SIG-M5 treated with dmso at 0.1 percent for 504 hours (cell line): ENCODE results near the gene TLCD3A.
"Not testable (repeated sequence)": the region's sequence is repeated elsewhere in the genome, so short reads cannot be mapped to it uniquely, and the experiment has no call there.

Experiments
- DNase-seq: peaks from one replicate; lab custom pipeline; 2025; ENCODE audit not compliant: unreplicated experiment; lab: John Stamatoyannopoulos, UW

Gene TLCD3A

DNA sequence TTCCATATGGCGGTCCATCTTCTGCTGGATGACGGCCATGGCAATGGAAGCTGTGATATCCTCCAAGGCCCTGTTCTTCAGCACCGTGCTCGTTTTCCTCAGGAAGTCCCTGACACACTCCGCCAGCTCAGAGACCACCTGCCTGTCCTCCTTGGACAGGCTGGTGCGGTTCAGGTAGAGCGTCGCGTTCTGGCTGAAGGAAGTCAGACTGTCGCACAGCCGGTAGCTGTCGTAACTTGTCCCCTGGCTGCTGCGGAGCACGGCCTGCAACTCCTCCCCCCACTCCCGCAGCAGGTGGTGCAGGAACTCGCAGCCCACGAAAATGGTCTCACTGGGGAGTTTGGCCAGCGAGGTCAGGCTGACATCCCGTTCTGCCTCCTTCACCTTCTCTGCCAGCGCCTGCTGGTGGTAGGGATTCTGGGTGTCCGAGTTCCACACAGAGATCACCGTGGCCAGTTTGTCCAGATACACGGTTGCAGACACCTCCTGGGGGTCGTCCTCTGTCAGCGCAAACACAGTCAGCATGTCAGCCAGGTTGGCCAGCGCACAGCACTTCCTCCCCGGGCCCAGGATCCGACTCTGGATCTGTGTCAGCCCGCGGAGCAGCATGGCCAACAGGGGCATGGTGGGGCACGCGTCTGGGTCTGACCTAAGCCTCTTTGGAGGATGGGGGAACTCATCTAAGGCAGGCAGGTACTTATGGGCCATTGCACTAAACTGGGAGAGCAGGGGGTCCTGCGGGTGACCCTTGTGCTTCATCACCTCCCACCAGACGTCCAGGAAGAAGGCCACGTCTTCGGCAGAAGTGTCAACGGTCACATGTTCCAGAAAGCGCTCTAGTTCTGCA, 14.6 kb downstream of the TLCD3A start:
- no peak for DNase-seq

DNA sequence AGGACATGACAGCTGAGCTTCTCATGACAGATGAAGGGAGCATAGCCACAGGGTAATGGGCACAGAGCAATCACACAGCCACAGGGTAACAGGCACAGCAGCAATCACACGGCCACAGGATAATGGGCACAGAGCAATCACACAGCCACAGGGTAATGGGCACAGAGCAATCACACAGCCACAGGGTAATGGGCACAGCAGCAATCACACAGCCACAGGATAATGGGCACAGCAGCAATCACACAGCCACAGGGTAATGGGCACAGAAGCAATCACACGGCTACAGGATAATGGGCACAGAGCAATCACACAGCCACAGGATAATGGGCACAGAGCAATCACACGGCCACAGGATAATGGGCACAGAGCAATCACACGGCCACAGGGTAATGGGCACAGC, 16.2 kb downstream of the TLCD3A start:
- DNase-seq: not testable (repeated sequence)

DNA sequence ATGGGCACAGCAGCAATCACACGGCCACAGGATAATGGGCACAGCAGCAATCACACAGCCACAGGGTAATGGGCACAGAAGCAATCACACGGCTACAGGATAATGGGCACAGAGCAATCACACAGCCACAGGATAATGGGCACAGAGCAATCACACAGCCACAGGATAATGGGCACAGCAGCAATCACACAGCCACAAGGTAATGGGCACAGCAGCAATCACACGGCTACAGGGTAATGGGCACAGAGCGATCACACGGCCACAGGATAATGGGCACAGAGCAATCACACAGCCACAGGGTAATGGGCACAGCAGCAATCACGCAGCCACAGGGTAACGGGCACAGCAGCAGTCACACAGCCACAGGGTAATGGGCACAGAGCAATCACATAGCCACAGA, 17.0 kb downstream of the TLCD3A start:
- not testable (repeated sequence) for DNase-seq

DNA sequence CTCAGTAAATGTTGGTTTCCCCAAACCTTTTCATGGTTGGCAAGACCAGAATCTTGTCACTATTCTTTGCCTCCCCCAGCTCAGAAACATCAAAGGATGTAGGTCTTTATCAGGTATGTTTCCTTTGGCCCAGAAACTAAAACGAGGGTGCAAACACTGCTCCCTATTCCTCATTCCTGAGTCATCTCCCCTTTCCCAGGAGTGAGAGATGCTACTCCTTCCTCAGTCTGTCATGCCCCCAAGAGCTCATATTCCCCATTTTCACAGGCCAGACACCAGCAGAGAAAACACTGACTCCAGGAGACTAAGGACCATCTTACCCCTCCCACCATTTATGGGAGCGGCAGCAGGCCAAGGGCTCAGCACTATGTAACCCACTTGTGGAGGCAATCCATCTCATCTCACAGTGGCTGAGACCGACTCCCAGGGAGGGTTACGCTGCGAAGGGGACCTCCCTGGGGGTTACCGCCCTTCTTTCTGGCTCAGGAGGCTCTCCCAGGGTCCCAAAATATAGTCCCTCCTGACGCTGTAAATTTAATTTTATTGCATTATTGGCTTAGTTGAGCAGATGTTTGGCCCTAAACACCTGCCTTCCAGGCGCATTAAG, 18.1 kb downstream of the TLCD3A start:
- no peak for DNase-seq

DNA sequence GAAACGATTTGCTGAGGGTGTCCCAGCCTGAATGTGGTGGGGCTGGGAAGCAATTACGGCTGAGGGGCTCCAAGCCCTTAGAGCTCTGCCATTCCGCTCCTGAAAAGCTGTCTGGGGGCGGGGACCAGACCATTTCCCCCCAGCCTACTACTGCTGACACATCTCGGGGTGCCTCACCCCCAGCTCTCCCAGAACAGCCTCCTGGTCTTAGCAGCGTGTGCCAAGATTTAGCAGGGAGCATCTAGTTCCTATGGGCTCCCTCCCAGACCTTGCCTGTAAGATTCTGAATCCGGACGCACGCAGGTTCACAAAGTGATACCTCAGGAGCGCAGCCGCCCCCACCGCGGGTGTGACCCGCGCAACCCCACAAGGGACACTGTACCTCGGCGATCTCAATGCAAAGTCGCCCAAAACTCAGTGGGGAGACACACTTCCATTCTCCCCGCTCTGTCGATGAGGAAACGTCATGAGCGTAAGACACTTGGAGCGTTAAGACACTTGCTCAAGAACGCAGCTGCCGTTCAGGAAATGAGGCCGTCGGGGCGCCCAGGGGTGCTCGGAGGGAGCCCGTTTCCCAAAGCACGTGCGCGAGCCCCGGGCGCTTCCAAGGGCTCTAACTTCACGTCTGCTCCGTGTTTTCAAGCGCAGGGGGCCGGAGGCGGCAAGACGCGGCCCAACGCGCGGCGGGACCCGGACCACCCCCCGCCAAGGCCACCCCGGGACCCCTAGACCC, 19.0 kb downstream of the TLCD3A start:
- peak; percentile 47 for DNase-seq

DNA sequence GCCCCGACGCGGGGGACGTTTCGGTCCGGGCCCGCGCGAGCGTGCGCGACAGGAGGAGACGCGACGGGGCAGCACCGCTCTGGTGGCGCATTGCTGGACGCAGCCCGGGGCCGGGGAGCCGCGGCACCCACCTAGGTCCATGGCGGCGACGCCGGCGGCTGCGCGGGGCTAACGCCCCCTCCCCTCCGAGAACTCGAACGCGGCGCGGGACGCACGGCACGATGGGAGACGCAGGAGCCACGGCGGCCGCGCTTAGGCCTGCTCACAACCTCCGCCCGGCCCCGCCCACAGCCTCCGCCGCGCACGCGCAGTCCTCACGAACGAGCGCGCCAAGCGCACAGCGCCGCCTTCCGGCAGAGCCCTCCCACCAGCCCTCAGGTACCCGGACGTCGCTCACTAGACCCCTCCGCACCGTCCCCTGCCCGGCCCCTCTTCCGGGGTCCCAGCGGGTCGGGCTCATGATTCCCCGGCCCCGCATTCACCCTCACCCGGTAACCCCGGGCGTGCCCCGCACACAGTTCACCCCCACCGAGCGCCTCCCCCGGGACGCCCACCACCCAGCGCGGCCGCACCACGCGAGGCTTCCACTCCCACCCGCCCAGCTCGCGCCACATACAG, 19.7 kb downstream of the TLCD3A start, which contains the start of gene GEMIN4:
Gene GEMIN4 (minus strand): TSS at position 263 of the 618 bp plus-strand sequence. CDS start 122 bp downstream, at position 141.
- peak; percentile 67 for DNase-seq

DNA sequence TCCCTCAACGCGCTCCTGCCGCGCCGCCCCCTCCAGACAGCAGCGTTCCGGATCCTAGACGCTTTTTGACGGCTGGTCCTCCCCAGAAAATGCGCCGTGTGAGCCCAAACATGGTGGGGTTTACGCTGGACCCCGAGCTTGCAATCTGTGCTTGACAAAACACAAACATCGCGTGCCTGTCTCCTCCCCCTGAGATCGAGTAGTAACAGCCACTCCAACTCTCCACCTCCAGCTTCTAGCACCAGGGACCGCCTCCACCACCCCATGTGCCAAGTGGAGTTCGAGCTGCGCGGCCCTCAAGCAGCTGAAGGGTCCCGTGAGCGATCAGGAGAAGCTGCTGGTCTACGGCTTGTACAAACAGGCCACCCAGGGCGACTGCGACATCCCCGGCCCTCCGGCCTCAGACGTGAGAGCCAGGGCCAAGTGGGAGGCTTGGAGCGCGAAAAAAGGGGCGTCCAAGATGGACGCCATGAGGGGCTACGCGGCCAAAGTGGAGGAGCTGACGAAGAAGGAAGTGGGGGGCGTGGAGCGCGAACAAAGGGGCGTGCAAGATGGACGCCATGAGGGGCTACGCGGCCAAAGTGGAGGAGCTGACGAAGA, 20.3 kb downstream of the TLCD3A start:
- no peak for DNase-seq

DNA sequence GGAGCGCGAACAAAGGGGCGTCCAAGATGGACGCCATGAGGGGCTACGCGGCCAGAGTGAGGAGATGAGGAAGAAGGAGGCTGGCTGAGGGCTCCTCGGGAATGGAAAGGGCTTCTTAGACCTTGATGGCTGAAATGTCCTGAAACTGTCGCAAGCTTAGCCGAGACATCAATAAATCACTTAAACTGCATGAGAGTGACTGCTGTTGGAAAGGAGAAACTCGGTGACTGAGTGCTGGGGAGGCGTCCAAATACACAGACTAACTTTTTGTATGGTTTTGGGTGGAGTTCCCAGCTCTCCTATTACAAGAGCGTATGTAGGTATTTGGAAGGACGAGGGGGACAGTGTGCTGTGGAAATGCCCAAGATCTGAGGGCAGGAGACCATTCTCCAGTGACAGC, 21.0 kb downstream of the TLCD3A start:
- no peak for DNase-seq

DNA sequence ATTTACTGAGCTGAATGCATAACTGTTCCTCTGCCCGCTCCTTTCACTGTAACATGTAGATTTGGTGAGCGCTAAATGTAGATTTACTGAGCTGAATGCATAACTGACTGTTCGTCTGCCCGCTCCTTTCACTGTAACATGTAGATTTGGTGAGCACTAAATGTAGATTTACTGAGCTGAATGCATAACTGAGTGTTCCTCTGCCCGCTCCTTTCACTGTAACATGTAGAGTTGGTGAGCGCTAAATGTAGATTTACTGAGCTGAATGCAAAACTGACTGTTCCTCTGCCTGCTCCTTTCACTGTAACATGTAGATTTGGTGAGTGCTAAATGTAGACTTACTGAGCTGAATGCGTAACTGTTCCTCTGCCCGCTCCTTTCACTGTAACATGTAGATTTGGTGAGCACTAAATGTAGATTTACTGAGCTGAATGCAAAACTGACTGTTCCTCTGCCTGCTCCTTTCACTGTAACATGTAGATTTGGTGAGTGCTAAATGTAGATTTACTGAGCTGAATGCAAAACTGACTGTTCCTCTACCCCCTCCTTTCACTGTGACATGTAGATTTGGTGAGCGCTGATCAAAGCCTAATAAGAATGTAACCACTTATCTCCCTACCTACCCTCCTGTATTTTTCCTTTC, 23.0 kb downstream of the TLCD3A start:
- DNase-seq: not testable (repeated sequence)

DNA sequence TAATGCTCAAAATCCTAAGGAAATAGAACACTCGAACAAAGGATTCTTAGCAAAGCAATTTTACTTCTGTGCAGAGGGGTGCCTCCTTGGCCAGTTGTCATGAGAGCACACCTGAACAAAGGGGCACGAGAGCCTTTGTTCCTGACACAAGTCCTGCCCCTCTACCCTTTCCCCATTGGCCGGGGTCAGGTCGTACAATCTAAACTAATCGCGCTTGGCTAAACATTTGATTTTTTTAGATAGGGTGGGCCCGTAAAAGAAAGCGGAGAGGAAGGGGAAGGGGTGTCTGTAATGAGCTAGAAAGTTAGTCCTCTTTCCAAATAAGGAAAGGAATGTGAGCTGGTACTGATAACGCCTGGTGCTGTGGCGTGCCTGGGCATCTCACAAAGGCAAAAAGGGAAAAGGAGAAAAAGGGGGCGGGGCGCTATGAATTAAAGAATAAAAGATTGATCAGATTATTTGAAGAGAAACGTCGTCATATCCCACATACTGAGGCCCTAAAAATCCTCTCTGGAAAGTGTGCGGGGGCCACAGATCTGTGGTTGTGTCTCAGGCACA, 23.7 kb downstream of the TLCD3A start:
- not testable (repeated sequence) for DNase-seq

DNA sequence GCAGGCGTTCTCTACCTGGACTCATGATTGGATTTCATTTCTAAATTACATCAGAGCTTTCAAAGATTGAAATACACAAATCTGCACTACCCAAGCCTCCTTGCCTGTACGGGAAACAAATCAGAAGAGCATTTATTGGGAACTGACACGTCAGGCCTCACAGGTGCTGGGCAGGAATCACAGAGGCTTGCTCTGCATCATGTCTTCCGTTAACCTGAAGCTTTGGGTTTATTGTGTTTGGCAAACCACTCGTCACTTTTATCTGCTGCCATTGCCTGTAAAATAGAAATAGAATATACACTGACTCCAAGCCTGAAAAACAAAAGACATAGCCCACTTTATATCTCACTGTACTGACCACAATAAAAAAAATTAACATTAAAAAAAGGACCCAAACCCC, 27.6 kb downstream of the TLCD3A start:
- no peak for DNase-seq

DNA sequence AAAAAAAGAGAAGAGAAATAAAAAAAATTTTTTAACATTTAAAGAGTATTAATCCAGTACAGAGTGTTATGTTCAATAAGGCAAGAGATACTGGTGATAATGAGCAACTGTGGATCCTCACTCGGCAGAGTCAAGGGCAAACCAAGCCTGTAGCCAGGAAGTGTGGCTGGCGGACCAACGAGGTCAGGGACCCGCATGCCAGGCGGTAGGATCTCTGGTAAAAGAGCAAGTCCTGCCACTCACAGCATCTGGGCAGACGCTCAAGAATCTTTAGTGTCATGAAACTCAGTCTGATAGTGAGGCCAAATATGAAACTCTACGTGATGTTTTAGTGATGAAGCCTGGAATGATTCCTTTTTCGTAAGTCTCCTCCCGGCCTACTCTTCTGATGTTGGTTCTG, 28.0 kb downstream of the TLCD3A start:
- DNase-seq: no peak

DNA sequence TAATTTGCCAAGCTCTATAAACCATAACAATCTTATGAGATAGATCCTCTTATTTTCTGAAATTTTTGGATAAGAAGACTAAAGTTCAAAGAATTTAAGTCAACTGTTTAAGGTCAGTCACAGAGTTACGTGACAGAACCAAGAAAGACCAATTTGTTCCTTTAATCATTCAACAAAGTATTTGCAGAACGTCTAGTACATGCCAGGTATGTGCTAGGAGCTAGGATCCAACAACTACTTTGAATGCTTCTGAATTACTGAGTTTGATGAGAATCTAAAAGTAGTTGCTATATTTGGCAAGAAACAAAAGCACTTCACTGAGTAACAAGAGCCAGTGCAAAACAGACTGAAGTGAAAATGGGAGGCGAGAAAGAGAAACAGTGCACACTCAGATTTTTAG, 34.7 kb downstream of the TLCD3A start:
- DNase-seq: no peak

DNA sequence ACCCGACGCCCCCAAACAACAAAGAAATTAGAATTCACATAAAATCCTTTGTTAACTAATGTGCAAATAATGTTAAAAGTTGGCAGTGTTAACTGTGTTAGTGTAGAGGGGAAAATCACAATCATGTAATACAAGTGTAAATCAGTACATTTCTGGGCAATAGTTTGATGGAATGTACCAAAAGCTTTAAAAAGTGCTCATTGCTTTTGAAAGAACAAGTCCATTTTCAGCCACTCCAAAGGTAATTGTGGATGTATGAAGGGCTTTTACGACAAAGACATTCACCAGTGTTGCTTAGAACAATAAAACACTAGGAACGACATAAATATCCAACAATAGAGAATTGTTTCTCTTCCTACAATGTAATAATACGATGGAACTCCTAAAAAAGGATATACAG, 40.6 kb downstream of the TLCD3A start:
- DNase-seq: no peak

DNA sequence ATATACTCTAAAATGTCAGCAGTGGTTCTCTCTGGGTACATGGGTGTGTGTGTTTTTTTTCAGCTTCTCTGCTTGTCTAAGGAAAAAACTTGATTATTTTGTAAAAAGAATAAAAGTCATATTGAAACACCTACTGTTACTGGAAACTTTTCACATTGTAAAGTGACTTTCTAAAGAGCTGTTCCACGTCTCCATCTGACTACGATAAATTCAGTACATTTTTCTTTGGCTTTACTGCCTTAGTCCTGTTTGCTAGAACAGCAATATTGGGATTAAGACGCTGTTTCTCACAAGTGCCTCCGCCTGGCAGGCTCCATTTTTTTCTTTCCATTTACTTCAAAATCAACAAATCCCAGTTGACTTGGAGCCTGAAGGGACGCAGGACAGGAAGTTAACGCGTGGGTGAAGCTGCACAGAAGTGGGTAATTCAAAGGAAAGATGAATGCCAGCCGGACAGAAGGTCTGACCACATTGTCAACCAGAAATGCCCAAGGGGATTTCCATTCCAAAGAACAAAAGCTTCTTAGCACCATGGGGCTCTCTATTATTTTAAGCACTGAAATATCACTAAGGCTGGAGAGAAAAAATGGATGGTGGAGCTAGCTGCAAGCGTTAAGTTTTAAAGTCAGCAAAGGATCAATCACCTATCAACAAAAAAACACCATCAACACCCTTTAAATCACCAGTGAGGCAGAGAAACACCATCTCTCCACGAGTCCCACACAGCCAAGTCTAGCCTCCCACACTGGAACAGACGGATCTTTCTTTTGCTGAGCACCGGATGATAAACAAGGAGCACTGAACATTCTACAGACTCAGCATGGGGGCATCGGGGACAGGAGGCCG, 41.3 kb downstream of the TLCD3A start:
- no peak for DNase-seq

DNA sequence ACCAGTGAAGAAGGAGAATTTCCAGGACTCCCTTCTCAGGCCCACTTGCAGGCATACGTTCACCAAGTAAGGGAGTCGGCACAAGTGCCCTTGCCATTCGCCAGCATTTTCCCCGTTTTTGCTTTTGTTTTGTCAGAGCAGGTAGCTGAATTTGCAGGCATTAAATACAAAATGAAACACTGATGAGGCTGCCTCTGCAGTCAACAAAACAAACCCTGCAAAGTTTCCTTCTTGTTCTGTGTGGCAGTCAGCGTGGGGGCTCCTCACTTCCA, 41.9 kb downstream of the TLCD3A start:
- DNase-seq: no peak

DNA sequence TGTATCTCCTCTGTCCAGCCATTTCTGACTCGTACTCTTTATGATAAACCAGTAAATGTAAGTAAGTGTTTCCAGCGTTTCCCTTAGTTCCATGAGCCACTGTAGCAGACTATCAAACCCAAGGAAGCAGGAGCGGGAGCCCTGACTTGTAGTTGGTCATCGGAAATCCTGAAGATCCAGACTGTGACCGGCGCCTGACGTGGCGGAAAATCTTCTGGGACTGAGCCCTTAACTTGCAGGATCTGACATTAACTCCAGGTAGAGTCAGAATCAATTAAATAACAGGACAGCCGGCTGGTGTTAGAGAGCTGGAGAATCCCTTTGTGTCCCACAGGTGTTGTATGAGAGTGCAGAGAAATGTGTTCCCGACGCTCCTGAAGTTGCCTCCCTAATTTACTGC, 45.7 kb downstream of the TLCD3A start:
- no peak for DNase-seq

DNA sequence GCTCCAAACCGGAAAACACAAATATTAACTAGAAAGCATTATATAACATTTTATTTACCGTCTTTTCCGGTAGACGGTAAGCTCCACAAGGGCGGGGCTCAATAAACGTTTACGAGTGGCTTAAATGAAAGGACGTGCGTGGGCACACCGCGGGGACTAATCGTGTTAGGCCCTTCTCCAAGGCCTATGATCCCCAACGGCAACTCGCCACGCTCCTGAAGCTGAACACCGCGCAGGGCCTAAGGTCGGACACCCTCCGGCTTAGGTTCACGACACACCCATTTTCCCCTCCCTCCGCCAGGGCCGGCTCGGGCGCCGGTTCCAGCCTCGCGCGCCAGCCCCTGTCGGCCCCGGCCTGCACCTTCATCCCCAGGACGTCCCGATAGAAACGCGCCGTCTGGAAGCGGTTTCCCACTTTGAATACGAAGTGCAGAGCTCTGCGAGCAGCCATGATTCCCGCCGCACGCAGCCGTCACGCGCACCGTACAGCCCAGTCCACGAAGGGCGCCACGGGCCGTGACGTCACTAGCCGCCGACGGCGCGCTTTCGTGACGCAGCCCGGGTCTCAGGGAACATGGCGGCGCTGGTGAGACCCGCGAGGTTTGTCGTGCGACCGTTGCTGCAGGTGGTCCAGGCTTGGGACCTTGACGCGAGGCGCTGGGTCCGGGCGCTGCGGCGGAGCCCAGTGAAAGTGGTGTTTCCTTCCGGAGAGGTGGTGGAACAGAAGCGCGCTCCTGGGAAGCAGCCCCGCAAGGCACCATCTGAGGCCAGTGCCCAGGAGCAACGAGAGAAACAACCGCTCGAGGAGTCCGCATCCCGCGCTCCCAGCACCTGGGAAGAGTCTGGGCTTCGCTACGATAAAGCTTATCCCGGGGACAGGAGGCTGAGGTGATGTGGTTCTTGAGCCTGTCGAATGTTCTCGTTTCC, 49.7 kb downstream of the TLCD3A start, which contains the start of the genes GLOD4 and MRM3:
Gene GLOD4 (minus strand): TSS at position 476 of the 927 bp plus-strand sequence. CDS start 25 bp downstream, at position 451.
Gene MRM3 (plus strand): TSS at position 549 of the 927 bp plus-strand sequence. CDS start 26 bp downstream, at position 575.
- DNase-seq: peak; percentile 52
